Lower lobe of right lung (tissue), 2 donors: Measurements from ENCODE around the gene ITPKB. TPM values are rescaled to one million over a fixed set of nuclear protein-coding genes. Genes with fewer than 3 reads are reported as not detected.
"Not testable (repeated sequence)": the region's sequence is repeated elsewhere in the genome, so short reads cannot be mapped to it uniquely, and the experiment has no call there.

Experiments used
- ATAC-seq, 2 donors: fragments of 200-7000 bp; cut with Tn5 transposase; one replicate each; pipeline ENCODE4 v1.9.1; 2020 to 2022; ENCODE audit warnings: mild to moderate bottlenecking in 2 of 2, moderate library complexity in 2 of 2
- DNase-seq: peaks from one replicate; pipeline ENCODE4 v3.0.0-alpha.2; 2020
- H3K27ac ChIP-seq: fragments of 200-600 bp; one replicate; pipeline ENCODE4 v1.8.0; 2022
- H3K27me3 ChIP-seq: fragments of 200-600 bp; one replicate; pipeline ENCODE4 v1.8.0; 2022; ENCODE audit warnings: low read depth
- H3K36me3 ChIP-seq: fragments of 200-600 bp; one replicate; pipeline ENCODE4 v1.8.0; 2022; ENCODE audit warnings: mild to moderate bottlenecking
- H3K4me1 ChIP-seq: fragments of 200-600 bp; one replicate; pipeline ENCODE4 v1.8.0; 2022
- H3K4me3 ChIP-seq: fragments of 200-600 bp; one replicate; pipeline ENCODE4 v1.8.0; 2022; ENCODE audit warnings: mild to moderate bottlenecking
- H3K9me3 ChIP-seq: fragments of 200-600 bp; one replicate; pipeline ENCODE4 v1.8.0; 2022
- intact Hi-C: fragments of 100-400 bp; cut with DNase I; formaldehyde crosslinking; loops from one replicate; pipeline ENCODE4 v1.11.0; 2022
- total RNA-seq: library from RNA; stranded (reverse); fragmentation: NEBNext Ultra II Directional; extraction: Animal tissue kit (Norgen Biotek cat#: 25700); gene quantifications from one replicate; pipeline ENCODE4 v1.2.1, GENCODE V29; 2021
- TF ChIP-seq, protein P1 (sequence below): fragments of 200-600 bp; IDR thresholded peaks from one replicate; pipeline ENCODE4 v1.8.0; 2022; ENCODE audit warnings: antibody characterized with exemption, mild to moderate bottlenecking
- donor health status: DM: no; HTN: yes; CAD: no; lungs with severe emphysema.

ITPKB gene
- total RNA-seq, 1 donor from 2014 or later: 42.3 TPM

DNA sequence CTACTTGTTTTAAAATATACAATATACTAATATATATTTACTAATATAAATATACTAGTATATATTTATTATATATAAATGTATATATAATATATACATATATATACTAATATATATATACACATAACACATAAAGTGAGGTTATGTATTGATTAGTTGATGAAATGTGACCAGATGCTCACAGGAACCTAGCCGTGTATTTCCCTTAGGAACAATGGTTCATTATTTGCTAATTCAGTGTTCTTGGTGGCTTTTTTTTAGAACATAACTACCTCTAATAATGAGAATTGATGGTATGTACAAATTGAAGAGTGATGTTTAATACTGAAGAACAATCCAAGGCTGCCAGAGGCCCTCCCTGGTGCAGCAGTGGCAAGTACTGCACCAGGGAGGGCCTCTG lies 37.9 kb upstream of the ITPKB start:
- ATAC-seq (no peak), DNase-seq (no peak)
- H3K36me3 ChIP-seq: no peaks in the 10 kb centered on the region
- H3K9me3 ChIP-seq: no peaks in the 10 kb centered on the region
- H3K4me1 ChIP-seq: no peaks in the 10 kb centered on the region
- intact Hi-C loops: no loop called here
- H3K4me3 ChIP-seq: no peak overlapping the region
- H3K27me3 ChIP-seq: no peaks in the 10 kb centered on the region
- TF ChIP-seq, protein P1, sequence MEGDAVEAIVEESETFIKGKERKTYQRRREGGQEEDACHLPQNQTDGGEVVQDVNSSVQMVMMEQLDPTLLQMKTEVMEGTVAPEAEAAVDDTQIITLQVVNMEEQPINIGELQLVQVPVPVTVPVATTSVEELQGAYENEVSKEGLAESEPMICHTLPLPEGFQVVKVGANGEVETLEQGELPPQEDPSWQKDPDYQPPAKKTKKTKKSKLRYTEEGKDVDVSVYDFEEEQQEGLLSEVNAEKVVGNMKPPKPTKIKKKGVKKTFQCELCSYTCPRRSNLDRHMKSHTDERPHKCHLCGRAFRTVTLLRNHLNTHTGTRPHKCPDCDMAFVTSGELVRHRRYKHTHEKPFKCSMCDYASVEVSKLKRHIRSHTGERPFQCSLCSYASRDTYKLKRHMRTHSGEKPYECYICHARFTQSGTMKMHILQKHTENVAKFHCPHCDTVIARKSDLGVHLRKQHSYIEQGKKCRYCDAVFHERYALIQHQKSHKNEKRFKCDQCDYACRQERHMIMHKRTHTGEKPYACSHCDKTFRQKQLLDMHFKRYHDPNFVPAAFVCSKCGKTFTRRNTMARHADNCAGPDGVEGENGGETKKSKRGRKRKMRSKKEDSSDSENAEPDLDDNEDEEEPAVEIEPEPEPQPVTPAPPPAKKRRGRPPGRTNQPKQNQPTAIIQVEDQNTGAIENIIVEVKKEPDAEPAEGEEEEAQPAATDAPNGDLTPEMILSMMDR: no peak
- H3K27ac ChIP-seq: no peak overlapping the region

DNA sequence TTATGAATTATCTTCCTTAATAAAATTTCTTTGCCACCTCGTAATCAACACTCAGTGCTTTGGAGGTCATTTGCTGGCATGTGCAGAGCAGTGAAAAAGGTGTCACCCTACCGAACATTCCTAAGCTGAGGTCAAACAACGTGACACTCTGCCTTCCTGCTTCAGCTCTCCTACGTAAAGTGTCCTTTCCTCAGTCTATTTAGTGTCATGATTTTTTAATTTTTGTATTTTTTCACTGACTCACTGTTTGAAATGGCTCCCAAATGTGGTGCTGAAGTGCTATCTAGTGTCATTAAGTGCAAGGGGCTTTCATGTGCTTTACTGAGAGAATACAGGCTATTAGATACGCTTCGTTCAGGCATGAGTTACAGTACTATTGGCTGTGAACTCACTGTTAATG lies 37.0 kb upstream of the ITPKB start:
- TF ChIP-seq, protein P1: no peak
- H3K36me3 ChIP-seq: no peaks in the 10 kb centered on the region
- no peaks in the 10 kb centered on the region for H3K9me3 ChIP-seq
- no peak overlapping the region for H3K4me3 ChIP-seq
- intact Hi-C loops: no loop called here
- no peak overlapping the region for H3K27ac ChIP-seq
- no peaks in the 10 kb centered on the region for H3K4me1 ChIP-seq
- ATAC-seq (no peak), DNase-seq (no peak)
- no peaks in the 10 kb centered on the region for H3K27me3 ChIP-seq

DNA sequence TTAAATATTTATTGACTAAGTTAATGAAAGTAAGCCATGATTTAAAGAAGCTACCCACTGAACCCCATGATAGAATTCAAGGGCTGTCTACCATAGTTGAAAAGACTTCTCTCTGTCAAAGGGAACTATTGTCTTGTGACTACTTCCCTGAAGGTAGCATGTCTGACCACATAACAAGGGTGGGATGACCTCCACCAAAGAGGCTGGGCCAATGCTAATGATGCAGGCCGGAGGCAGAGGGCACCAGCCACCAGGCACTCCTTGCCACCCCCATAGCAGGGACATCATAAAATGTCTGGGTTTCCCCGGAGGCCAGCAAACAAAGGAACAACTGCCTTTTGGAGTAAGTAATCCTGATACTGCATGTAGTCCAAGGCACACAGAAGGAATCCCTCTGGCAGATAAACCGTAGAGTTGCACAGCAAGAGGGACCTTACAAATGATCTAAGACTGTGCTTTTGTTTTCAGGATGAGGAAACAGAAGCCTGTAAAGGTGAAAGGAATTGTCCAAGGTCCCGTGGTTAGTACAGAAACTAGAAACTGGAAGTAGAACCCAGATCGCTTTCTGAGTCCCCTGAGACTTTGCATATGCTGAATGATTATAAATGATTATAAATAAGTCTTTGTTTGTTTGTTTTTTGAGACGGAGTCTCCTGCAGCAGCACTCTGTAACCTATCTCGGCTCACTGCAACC lies 33.5 kb upstream of the ITPKB start:
- H3K27me3 ChIP-seq: no peaks in the 10 kb centered on the region
- H3K9me3 ChIP-seq: no peaks in the 10 kb centered on the region
- ATAC-seq (no peak), DNase-seq (no peak)
- TF ChIP-seq, protein P1: no peak
- H3K36me3 ChIP-seq: no peaks in the 10 kb centered on the region
- H3K4me3 ChIP-seq: no peak overlapping the region
- intact Hi-C loops: no loop called here
- no peaks in the 10 kb centered on the region for H3K4me1 ChIP-seq
- no peak overlapping the region for H3K27ac ChIP-seq

DNA sequence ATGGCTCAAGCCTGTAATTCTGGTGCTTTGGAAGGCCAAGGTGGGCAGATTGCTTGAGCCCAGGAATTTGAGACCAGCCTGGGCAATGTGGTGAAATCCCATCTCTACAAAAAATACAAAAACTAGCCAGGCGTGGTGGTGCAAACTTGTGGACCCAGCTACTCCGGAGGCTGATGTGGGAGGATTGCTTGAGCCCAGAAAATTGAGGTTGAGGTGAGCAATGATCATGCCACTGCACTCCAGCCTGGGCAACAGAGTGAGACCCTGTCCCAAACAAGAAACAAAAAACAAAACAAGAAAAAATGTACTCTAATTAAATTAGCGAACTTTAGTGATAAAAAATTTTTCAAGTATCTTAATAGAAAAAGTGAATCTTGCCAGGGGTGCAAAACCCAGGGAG lies 28.1 kb upstream of the ITPKB start:
- intact Hi-C loops, H3K4me1 ChIP-seq, H3K27me3 ChIP-seq, H3K27ac ChIP-seq, DNase-seq, H3K9me3 ChIP-seq, H3K4me3 ChIP-seq, ATAC-seq, H3K36me3 ChIP-seq: not testable (repeated sequence)

DNA sequence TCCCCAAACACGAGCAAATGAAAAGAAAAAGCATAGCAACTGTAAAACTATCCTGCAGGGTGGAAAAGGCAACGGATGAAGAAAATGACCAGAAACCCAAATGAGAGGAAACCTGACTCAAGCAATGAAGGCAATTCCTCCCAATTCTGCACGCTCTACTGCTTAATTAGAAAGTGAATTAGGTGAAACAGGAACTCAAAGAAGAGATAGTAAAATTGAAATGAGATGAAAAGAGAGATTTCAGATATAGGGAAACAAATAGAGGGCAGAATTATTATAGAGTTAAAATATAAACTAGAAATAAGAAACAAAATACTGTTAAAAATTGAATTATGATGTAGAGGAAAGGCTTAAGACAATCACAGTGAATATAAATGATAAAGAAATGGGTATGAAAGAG lies 27.5 kb upstream of the ITPKB start:
- ATAC-seq (no peak), DNase-seq (no peak)
- Histone ChIP-seq H3K36me3 (no peaks in the 10 kb centered on the region), H3K4me3 (no peak overlapping the region), H3K9me3 (no peaks in the 10 kb centered on the region), H3K27ac (no peak overlapping the region), H3K27me3 (no peaks in the 10 kb centered on the region), H3K4me1 (no peaks in the 10 kb centered on the region)
- intact Hi-C loops: no loop called here
- TF ChIP-seq, protein P1: no peak

DNA sequence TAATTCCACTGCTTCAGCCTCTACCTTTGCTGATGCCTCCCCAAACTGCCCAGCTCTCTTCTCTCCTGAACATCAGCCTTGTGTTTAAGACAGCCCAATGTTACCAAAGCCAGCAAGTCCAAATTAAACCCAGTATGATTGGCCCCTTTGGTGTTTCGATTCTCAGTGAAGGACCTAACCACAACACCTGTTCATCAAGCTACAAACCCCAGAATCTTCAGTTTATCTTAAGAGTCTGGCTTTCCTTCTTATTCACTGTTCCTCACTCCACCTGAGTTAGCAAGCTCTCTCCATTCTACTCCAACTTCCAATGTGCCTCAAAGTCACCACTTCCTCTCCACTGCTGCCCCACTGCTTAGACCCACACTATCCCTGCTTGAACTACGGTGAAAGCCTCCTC lies 25.5 kb upstream of the ITPKB start:
- H3K4me1 ChIP-seq: no peaks in the 10 kb centered on the region
- no peak overlapping the region for H3K4me3 ChIP-seq
- DNase-seq (no peak), ATAC-seq (no peak)
- no peaks in the 10 kb centered on the region for H3K36me3 ChIP-seq
- intact Hi-C loops: no loop called here
- TF ChIP-seq, protein P1: no peak
- no peaks in the 10 kb centered on the region for H3K27me3 ChIP-seq
- no peak overlapping the region for H3K27ac ChIP-seq
- no peaks in the 10 kb centered on the region for H3K9me3 ChIP-seq
